Panc1 (cell line): ENCODE data around the gene EXD1. TPM values are rescaled to one million over a fixed set of nuclear protein-coding genes. Genes with fewer than 3 reads are reported as not detected.

Experiments used
- ATAC-seq: fragments of 200-7000 bp; cut with Tn5 transposase; 2 replicates; pipeline ENCODE4 v1.9.1; 2020; ENCODE audit warnings: mild to moderate bottlenecking, moderate library complexity
- Bru-seq: library from RNA; stranded (reverse); fragments of 400-500 nt; gene quantifications from one replicate; lab custom pipeline; 2021; lab: Mats Ljungman, UMichigan
- BruChase-seq, 2 experiments: library from RNA; stranded (reverse); fragments of 400-500 nt; gene quantifications; one replicate each; lab custom pipeline; 2021; lab: Mats Ljungman, UMichigan
- BruUV-seq: library from RNA; stranded (reverse); fragments of 400-500 nt; replicated peaks from 2 replicates; lab custom pipeline; 2021; lab: Mats Ljungman, UMichigan
- CTCF ChIA-PET: fragments of 300-600 bp; sonication (Branson Sonifier 250); formaldehyde crosslinking; loops from one replicate; lab custom pipeline; 2022; ENCODE audit warnings: antibody characterized with exemption; lab: Charles Lee
- POLR2A ChIA-PET: fragments of 300-600 bp; sonication (Branson Sonifier 250); formaldehyde crosslinking; loops from one replicate; lab custom pipeline; 2022; ENCODE audit warnings: antibody characterized with exemption; lab: Charles Lee
- DNase-seq: peaks from one replicate; pipeline ENCODE4 v3.0.0-alpha.2; 2010; ENCODE audit warnings: low read depth, low spot score
- H3K27ac ChIP-seq: 2 replicates; pipeline ENCODE4 v1.5.1; 2011; ENCODE audit warnings: mild to moderate bottlenecking, low read length, inconsistent platforms
- H3K27me3 ChIP-seq: fragments of 200-500 bp; sonication (Bioruptor generic); 2 replicates; pipeline ENCODE4 v1.6.0; 2014; ENCODE audit warnings: low read length, inconsistent platforms; ENCODE audit not compliant: control insufficient read depth, insufficient read depth
- H3K36me3 ChIP-seq: fragments of 200-500 bp; sonication (Bioruptor generic); 2 replicates; pipeline ENCODE4 v1.5.1; 2014; ENCODE audit warnings: inconsistent platforms, mild to moderate bottlenecking, low read length, moderate library complexity; ENCODE audit not compliant: control insufficient read depth, insufficient read depth
- H3K4me1 ChIP-seq: 2 replicates; pipeline ENCODE4 v1.5.1; 2011; ENCODE audit warnings: inconsistent platforms, mild to moderate bottlenecking, low read length, moderate library complexity; ENCODE audit not compliant: control insufficient read depth, insufficient read depth
- H3K4me3 ChIP-seq, 2 experiments: 2 replicates each; pipeline ENCODE4 v1.5.1; 2011 to 2012; ENCODE audit warnings: low read depth in 2 of 2, low read length in 2 of 2, mild to moderate bottlenecking in 2 of 2, inconsistent platforms in 1 of 2, moderate library complexity in 1 of 2
- H3K9me3 ChIP-seq: fragments of 200-500 bp; sonication (Bioruptor generic); 2 replicates; pipeline ENCODE4 v1.5.1; 2014; ENCODE audit warnings: low read depth, mild to moderate bottlenecking, inconsistent platforms, low read length, moderate library complexity; ENCODE audit not compliant: control insufficient read depth, insufficient read depth
- CTCF ChIP-seq: fragments of 450-650 bp; IDR thresholded peaks from 2 replicates; pipeline ENCODE4 v1.5.1; 2017; ENCODE audit warnings: mild to moderate bottlenecking
- POLR2AphosphoS5 ChIP-seq: IDR thresholded peaks from 2 replicates; pipeline ENCODE4 v1.6.1; 2012; ENCODE audit warnings: mild to moderate bottlenecking, low read depth, low read length, moderate library complexity
- REST ChIP-seq, 2 experiments: IDR thresholded peaks; 2 replicates each; pipeline ENCODE4 v1.6.1; 2011 to 2012; ENCODE audit warnings: low read depth in 2 of 2, control low read depth in 1 of 2, low read length in 1 of 2, mild to moderate bottlenecking in 1 of 2, moderate library complexity in 1 of 2; ENCODE audit not compliant: insufficient read depth in 1 of 2
- SIN3A ChIP-seq: IDR thresholded peaks from 2 replicates; pipeline ENCODE4 v1.6.1; 2012; ENCODE audit warnings: low read depth, mild to moderate bottlenecking, low read length, moderate library complexity, borderline replicate concordance; ENCODE audit not compliant: insufficient read depth
- TCF7L2 ChIP-seq: IDR thresholded peaks from 2 replicates; pipeline ENCODE4 v1.6.1; 2011; ENCODE audit warnings: mild to moderate bottlenecking, low read depth, low read length, inconsistent platforms
- in situ Hi-C: cut with HindIII; loops from 2 replicates; pipeline ENCODE4 v1.10.0; 2016; ENCODE audit warnings: low sequenced_read_pairs, low pct_unique_long_range_greater_than_20kb
- intact Hi-C: fragments of 100-400 bp; cut with micrococcal nuclease; formaldehyde crosslinking; loops from one replicate; pipeline ENCODE4 v1.10.0; 2022; ENCODE audit not compliant: unreplicated experiment
- long read RNA-seq: library from polyadenylated mRNA; unstranded; transcript quantifications from one replicate; pipeline ENCODE4 v2.0.0, GENCODE V29; 2021; ENCODE audit not compliant: unreplicated experiment
- polyA plus RNA-seq: library from polyadenylated mRNA; unstranded; fragments of >200 nt; gene quantifications from one replicate; pipeline ENCODE4 v1.2.1, GENCODE V29; 2012; ENCODE audit warnings: missing spikeins; ENCODE audit not compliant: insufficient read length
- total RNA-seq: library from RNA; stranded (reverse); gene quantifications from one replicate; pipeline ENCODE4 v1.2.1, GENCODE V29; 2021; ENCODE audit not compliant: unreplicated experiment

The EXD1 gene
- total RNA-seq (0.15 TPM), Bru-seq, nascent RNA (percentile 21 among the genes with signal in this experiment), BruChase-seq, experiment 1, labeled RNA remaining after a 2-hour chase (percentile 27 among the genes with signal in this experiment), BruChase-seq, experiment 2, labeled RNA remaining after a 6-hour chase (percentile 27 among the genes with signal in this experiment)
- not detected for polyA plus RNA-seq
- long read RNA-seq, partial matches to known transcripts, result 0 of 2 reads
- long read RNA-seq, other reads (novel, unspliced or antisense), result 1 of 2 reads

GRCh38 chr15:41230650-41231421 is at the start of gene EXD1, which contains the start of gene CHP1:
EXD1 (minus strand) TSS chr15:41230757; CDS start chr15:41226575, 4,182 bp downstream.
CHP1 (plus strand) TSS chr15:41231268; CDS start chr15:41231383, 115 bp downstream.
- POLR2A ChIA-PET, result interaction anchor here (0.7 kb wide), 1 partner anchor 216 kb away, joined by 10 read pairs; no protein-coding TSS in a partner anchor
- Histone ChIP-seq H3K36me3 (no peaks in the 10 kb centered on the region; the same call in 1 of the 2 replicates), H3K9me3 (no peaks in the 10 kb centered on the region), H3K27me3 (no peaks in the 10 kb centered on the region), H3K4me3 (peak within 1 kb of the TSS; percentile 90 to 99), H3K27ac (peak within 1 kb of the TSS; percentile 89), H3K4me1 (peaks cover 12% of the 10 kb centered on the region)
- DNase-seq, result peak; percentile 89
- ATAC-seq, result peak; percentile 100
- 0 out of 4 replicates have a peak, but pooled peaks of 1 of the 2 experiments have one; percentile 25 for TF ChIP-seq REST (IDR thresholded peaks at IDR 0.05; ENCODE audit: insufficient read depth in 1 of 2, low read depth in 2 of 2, low read length in 1 of 2)
- TF ChIP-seq SIN3A, result peak; percentile 83; the same call in 1 of the 2 replicates
- TF ChIP-seq TCF7L2, result peak; percentile 88
- peak; percentile 100 for TF ChIP-seq CTCF
- TF ChIP-seq POLR2AphosphoS5, result peak; percentile 41; the same call in 1 of the 2 replicates
- CTCF ChIA-PET, result interaction anchor here (1.1 kb wide), 1 partner anchor 117 kb away, joined by 8 read pairs; no protein-coding TSS in a partner anchor
- intact Hi-C loops, result no loop called here
- no TSS peak for BruUV-seq
- in situ Hi-C loops, result no loop called here

- intact Hi-C loops (no loop called here), in situ Hi-C loops (no loop called here)
- Histone ChIP-seq H3K27me3 (no peaks in the 10 kb centered on the region), H3K36me3 (peaks cover 2% of the 10 kb centered on the region; the same call in 1 of the 2 replicates), H3K4me3 (no peak overlapping the region), H3K9me3 (no peaks in the 10 kb centered on the region), H3K4me1 (peaks cover 2% of the 10 kb centered on the region; the same call in 1 of the 2 replicates), H3K27ac (no peak overlapping the region)
- ChIA-PET POLR2A (no interaction called here), CTCF (no interaction called here)
- ATAC-seq (no peak), DNase-seq (no peak)
- no TSS peak for BruUV-seq
- TF ChIP-seq SIN3A (no peak), CTCF (no peak), POLR2AphosphoS5 (no peak), REST (IDR thresholded peaks at IDR 0.05; ENCODE audit: insufficient read depth in 1 of 2, low read depth in 2 of 2, low read length in 1 of 2) (no peak), TCF7L2 (no peak)
Measured at GRCh38 chr15:41279535-41280283, 49.2 kb upstream of the EXD1 start.
